ENCODE measurements around the gene FGF11. TPM values are rescaled to one million over a fixed set of nuclear protein-coding genes. Genes with fewer than 3 reads are reported as not detected.

The FGF11 gene
- total and polyA plus RNA-seq, 2 experiments from 2014 or later, result 2.7 to 3.8 TPM

- H3K36me3 ChIP-seq (replicated peaks; ENCODE audit: insufficient read depth, low read depth), result no peaks in the 10 kb centered on the region
- H3K27me3 ChIP-seq, result no peaks in the 10 kb centered on the region
- no peak for DNase-seq (ENCODE audit: low spot score)
- no peaks in the 10 kb centered on the region for H3K9me3 ChIP-seq (ENCODE audit: low read depth)
- TF ChIP-seq CTCF (IDR thresholded peaks at IDR 0.05; ENCODE audit: poor library complexity) (no peak), EZH2 (IDR thresholded peaks at IDR 0.05; ENCODE audit: borderline replicate concordance) (no peak), EZH2phosphoT487 (IDR thresholded peaks at IDR 0.05; ENCODE audit: low read depth, severe bottlenecking, unreplicated experiment) (no peak)
- H2AFZ ChIP-seq, result no peak overlapping the region
- no peak overlapping the region for H3K27ac ChIP-seq
- no peaks in the 10 kb centered on the region for H3K79me2 ChIP-seq
- WGBS (ENCODE audit: low lambda C conversion rate, missing lambda C conversion rate), result 89% methylated on average over 6 of the region's 6 CpGs
- H4K20me1 ChIP-seq (ENCODE audit: insufficient read depth, poor library complexity, severe bottlenecking), result no peaks in the 10 kb centered on the region
- no peaks in the 10 kb centered on the region for H3K9me2 ChIP-seq (replicated peaks; ENCODE audit: insufficient read depth)
- H3K4me3 ChIP-seq, result no peak overlapping the region
- H3K4me2 ChIP-seq, result no peak overlapping the region
- H3K4me1 ChIP-seq (ENCODE audit: insufficient read depth), result no peaks in the 10 kb centered on the region
These were observed 23.0 kb upstream of the FGF11 start for GRCh38 chr17:7416323-7416722.

GRCh38 chr17:7417056-7417655 is 22.2 kb upstream of the FGF11 start:
- Histone ChIP-seq H3K4me1 (ENCODE audit: insufficient read depth) (no peaks in the 10 kb centered on the region), H3K4me3 (no peak overlapping the region), H4K20me1 (ENCODE audit: insufficient read depth, poor library complexity, severe bottlenecking) (no peaks in the 10 kb centered on the region), H3K4me2 (no peak overlapping the region), H3K9me3 (ENCODE audit: low read depth) (no peaks in the 10 kb centered on the region), H2AFZ (no peak overlapping the region), H3K27me3 (no peaks in the 10 kb centered on the region), H3K9me2 (replicated peaks; ENCODE audit: insufficient read depth) (no peaks in the 10 kb centered on the region), H3K36me3 (replicated peaks; ENCODE audit: insufficient read depth, low read depth) (no peaks in the 10 kb centered on the region), H3K27ac (no peak overlapping the region), H3K79me2 (no peaks in the 10 kb centered on the region)
- over 99% methylated on average over 19 of the region's 54 CpGs for WGBS (ENCODE audit: low lambda C conversion rate, missing lambda C conversion rate)
- TF ChIP-seq CTCF (IDR thresholded peaks at IDR 0.05; ENCODE audit: poor library complexity) (no peak), EZH2 (IDR thresholded peaks at IDR 0.05; ENCODE audit: borderline replicate concordance) (no peak), EZH2phosphoT487 (IDR thresholded peaks at IDR 0.05; ENCODE audit: low read depth, severe bottlenecking, unreplicated experiment) (no peak)
- DNase-seq (ENCODE audit: low spot score), result no peak

- WGBS (ENCODE audit: low lambda C conversion rate, missing lambda C conversion rate), result 81% methylated on average over 17 of the region's 18 CpGs
- H3K4me2 ChIP-seq, result no peak overlapping the region
- H3K9me3 ChIP-seq (ENCODE audit: low read depth), result no peaks in the 10 kb centered on the region
These were observed 20.7 kb upstream of the FGF11 start for GRCh38 chr17:7418472-7419152.

More at GRCh38 chr17:7418472-7419152, 20.7 kb upstream of the FGF11 start:
- no peak overlapping the region for H3K27ac ChIP-seq
- no peaks in the 10 kb centered on the region for H3K36me3 ChIP-seq (replicated peaks; ENCODE audit: insufficient read depth, low read depth)
- no peak for DNase-seq (ENCODE audit: low spot score)
- H2AFZ ChIP-seq, result no peak overlapping the region
- no peaks in the 10 kb centered on the region for H4K20me1 ChIP-seq (ENCODE audit: insufficient read depth, poor library complexity, severe bottlenecking)
- TF ChIP-seq CTCF (IDR thresholded peaks at IDR 0.05; ENCODE audit: poor library complexity) (no peak), EZH2phosphoT487 (IDR thresholded peaks at IDR 0.05; ENCODE audit: low read depth, severe bottlenecking, unreplicated experiment) (no peak), EZH2 (IDR thresholded peaks at IDR 0.05; ENCODE audit: borderline replicate concordance) (no peak)
- H3K9me2 ChIP-seq (replicated peaks; ENCODE audit: insufficient read depth), result no peaks in the 10 kb centered on the region
- H3K27me3 ChIP-seq, result no peaks in the 10 kb centered on the region
- no peaks in the 10 kb centered on the region for H3K79me2 ChIP-seq
- H3K4me3 ChIP-seq, result no peak overlapping the region
- H3K4me1 ChIP-seq (ENCODE audit: insufficient read depth), result no peaks in the 10 kb centered on the region
